ENCODE data around the gene REXO1. TPM values are rescaled to one million over a fixed set of nuclear protein-coding genes. Genes with fewer than 3 reads are reported as not detected.

Gene REXO1
- total RNA-seq, 1 donor from 2014 or later = 37.2 TPM

DNA sequence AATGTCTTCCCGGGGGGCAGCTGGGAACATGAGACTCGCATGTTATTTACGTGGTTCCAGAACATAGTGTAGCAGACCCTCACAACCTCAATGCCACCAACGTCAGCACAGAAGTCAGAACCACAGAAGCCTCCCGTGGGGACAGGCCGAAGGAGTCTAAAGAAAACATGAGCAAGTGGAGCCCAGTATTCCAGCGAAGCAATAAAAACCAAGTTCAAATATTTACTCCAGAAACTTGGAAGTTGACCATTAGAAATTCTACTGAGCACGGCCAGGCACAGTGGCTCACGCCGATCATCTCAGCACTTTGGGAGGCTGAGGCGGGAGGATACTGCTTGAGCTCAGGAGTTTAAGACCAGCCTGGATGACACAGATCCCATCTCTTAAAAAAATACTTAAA, 18.3 kb downstream of the REXO1 start:
- intact Hi-C loops (cut with DNase I) = no loop called here
- Histone ChIP-seq H3K9me3 (no peaks in the 10 kb centered on the region), H3K27me3 (no peaks in the 10 kb centered on the region), H3K27ac (no peak overlapping the region), H3K36me3 (peaks cover 23% of the 10 kb centered on the region), H3K4me1 (peaks cover 6% of the 10 kb centered on the region), H3K4me3 (no peak overlapping the region)
- DNase-seq = no peak
- no peak for ATAC-seq
- TF ChIP-seq, protein P1, sequence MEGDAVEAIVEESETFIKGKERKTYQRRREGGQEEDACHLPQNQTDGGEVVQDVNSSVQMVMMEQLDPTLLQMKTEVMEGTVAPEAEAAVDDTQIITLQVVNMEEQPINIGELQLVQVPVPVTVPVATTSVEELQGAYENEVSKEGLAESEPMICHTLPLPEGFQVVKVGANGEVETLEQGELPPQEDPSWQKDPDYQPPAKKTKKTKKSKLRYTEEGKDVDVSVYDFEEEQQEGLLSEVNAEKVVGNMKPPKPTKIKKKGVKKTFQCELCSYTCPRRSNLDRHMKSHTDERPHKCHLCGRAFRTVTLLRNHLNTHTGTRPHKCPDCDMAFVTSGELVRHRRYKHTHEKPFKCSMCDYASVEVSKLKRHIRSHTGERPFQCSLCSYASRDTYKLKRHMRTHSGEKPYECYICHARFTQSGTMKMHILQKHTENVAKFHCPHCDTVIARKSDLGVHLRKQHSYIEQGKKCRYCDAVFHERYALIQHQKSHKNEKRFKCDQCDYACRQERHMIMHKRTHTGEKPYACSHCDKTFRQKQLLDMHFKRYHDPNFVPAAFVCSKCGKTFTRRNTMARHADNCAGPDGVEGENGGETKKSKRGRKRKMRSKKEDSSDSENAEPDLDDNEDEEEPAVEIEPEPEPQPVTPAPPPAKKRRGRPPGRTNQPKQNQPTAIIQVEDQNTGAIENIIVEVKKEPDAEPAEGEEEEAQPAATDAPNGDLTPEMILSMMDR (IDR thresholded peaks at IDR 0.05) = no peak

DNA sequence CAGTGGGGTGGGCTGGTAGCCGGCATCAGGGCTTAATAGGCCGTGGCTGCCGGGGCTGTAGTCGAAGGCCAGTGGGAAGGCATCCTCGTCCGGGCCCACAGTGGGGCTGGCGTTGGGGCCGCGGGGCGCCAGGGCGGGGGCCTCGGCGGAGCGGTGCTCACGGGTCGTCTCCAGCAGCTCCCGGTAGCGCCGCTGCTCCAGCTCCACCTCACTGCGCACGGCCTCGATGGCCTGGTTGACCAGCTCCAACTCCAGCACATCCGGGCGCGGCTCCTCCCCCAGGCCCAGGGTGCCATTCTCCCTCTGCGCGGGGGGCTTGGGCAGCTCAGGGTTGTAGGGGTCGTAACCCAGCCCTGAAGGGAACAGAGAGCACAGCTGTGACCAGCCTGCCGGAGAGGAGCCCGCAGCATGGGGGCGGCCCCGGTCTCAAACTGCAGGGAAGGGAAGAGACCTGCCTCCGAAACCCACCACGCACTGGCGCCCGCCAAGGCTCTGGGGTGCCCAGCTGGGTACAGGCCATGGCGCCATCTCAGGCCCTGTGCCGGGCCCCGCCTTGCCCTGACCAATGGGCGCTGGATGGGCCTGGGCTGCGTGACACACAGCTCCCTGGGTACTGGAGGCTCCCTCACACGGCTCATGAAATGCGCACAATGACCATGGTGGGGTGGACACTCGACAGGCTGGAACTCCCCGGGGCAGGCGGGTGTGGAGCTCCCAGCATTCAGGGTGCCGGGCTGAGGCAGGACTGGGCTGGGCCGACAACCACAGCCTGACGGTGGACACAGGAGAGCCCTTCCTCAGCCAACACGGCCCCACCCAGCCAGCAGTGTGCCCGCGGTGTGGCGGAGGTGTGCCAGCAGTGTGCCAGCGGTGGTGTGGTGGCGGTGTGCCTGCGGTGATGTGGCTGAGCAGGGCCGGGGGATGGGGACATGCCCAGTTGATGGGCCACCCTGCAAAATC, 19.7 kb downstream of the REXO1 start:
- no peak for DNase-seq
- TF ChIP-seq, protein P1 (IDR thresholded peaks at IDR 0.05) = no peak
- H3K4me1 ChIP-seq = peaks cover 4% of the 10 kb centered on the region
- H3K9me3 ChIP-seq = no peaks in the 10 kb centered on the region
- H3K27me3 ChIP-seq = no peaks in the 10 kb centered on the region
- peaks cover 35% of the 10 kb centered on the region for H3K36me3 ChIP-seq
- no peak overlapping the region for H3K4me3 ChIP-seq
- intact Hi-C loops (cut with DNase I) = no loop called here
- H3K27ac ChIP-seq = no peak overlapping the region
- no peak for ATAC-seq

GRCh38 chr19:1827566-1828278, 20.6 kb downstream of the REXO1 start:
- no peak for DNase-seq
- intact Hi-C loops (cut with DNase I) = no loop called here
- Histone ChIP-seq H3K9me3 (no peaks in the 10 kb centered on the region), H3K27me3 (no peaks in the 10 kb centered on the region), H3K4me1 (no peaks in the 10 kb centered on the region), H3K36me3 (peaks cover 43% of the 10 kb centered on the region), H3K4me3 (no peak overlapping the region), H3K27ac (no peak overlapping the region)
- ATAC-seq = no peak
- TF ChIP-seq, protein P1 (IDR thresholded peaks at IDR 0.05) = no peak

DNA sequence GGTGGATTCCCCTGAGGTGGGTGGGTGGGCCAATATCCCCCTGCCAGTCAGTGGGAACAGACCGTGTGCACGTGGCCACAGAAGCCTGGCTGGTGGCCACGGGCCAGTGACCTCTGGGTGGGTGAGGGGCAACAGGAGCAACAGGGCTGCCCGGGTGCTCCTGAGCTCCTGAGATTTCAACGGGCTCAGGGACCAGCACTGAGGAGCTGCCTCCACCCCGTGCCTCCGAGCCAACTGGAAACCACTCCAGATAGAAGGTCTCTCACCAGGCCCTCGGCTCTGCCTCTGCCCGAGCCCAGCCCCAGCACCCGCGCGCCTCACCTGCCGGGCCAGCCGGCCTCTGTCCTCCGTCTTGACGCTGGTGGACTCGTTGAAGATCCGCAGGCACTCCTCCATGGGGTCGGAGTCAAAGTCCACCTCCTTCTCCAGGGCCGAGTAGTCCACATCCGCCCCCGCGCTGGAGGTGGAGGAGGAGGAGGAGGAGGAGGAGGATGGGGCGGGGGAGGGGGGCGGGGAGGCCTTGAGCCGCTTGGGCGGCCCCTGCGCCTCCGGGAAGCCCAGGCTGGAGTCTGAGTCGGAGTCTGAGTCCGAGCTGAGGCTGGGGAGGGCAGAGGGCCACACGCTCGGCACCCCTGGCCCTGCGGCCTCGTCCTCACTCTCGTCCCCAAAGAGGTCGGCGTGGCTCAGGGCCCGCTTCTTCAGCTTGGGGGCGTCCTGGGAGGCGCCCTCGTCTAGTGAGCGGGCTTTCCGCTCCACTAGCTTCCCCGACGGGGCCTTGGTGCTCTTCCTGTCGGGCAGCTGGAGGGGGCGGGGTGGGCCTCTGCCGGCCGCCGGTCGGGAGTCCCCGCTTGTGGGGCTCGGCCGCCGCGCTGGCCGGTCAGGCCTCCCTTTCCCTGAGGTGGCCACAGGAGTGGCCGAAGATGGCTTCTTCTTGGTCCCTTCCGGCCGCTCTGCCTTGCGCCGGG, 21.4 kb downstream of the REXO1 start:
- Histone ChIP-seq H3K9me3 (no peaks in the 10 kb centered on the region), H3K4me1 (no peaks in the 10 kb centered on the region), H3K36me3 (peaks cover 52% of the 10 kb centered on the region), H3K27me3 (no peaks in the 10 kb centered on the region), H3K27ac (no peak overlapping the region), H3K4me3 (no peak overlapping the region)
- DNase-seq = no peak
- no peak for ATAC-seq
- intact Hi-C loops (cut with DNase I) = no loop called here
- TF ChIP-seq, protein P1 (IDR thresholded peaks at IDR 0.05) = no peak

DNA sequence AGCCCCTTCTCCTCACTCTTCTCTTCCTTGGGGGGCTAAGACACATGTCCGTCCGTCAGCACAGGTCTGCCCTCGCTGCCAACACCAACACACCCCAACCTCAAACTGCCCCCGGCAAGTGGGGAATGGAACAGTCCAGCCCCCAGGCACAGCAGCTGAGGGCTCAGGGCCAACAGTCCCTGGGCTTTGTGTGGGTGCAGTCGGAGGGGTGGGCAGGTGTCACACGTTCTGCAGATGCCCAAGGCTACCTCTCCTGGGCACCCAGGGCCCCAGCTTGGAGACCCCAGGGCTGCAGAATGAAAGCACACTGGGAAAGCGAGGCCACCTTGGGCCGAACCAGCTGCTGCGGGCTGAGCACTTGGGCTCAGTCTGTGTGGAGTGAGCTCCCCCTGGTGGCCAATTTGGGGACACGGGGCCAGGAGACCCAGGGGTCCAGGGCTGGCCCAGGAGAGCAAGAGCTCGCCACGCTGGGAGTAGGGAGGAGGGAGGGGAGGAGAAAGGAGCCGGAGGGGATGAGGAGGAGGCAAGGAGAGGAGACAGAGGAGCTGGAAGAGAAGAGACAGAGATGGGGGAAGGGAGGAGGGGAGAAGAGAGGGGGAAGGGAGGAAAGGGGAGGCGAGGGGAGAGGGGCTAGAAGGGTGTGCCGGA, 22.2 kb downstream of the REXO1 start:
- DNase-seq (peak; percentile 85), ATAC-seq (peak; percentile 80)
- Histone ChIP-seq H3K27ac (no peak overlapping the region), H3K9me3 (no peaks in the 10 kb centered on the region), H3K4me1 (no peaks in the 10 kb centered on the region), H3K36me3 (peaks cover 58% of the 10 kb centered on the region), H3K27me3 (no peaks in the 10 kb centered on the region), H3K4me3 (no peak overlapping the region)
- TF ChIP-seq, protein P1 (IDR thresholded peaks at IDR 0.05) = peak; percentile 86
- intact Hi-C loops (cut with DNase I) = no loop called here
